ENCODE data around the gene NDUFB10. TPM values are rescaled to one million over a fixed set of nuclear protein-coding genes. Genes with fewer than 3 reads are reported as not detected.
A peak's percentile ranks its signal among the peaks of the same experiment; 100 is the strongest.

The NDUFB10 gene
- total RNA-seq, 1 experiment from 2014 or later = 305 TPM

DNA sequence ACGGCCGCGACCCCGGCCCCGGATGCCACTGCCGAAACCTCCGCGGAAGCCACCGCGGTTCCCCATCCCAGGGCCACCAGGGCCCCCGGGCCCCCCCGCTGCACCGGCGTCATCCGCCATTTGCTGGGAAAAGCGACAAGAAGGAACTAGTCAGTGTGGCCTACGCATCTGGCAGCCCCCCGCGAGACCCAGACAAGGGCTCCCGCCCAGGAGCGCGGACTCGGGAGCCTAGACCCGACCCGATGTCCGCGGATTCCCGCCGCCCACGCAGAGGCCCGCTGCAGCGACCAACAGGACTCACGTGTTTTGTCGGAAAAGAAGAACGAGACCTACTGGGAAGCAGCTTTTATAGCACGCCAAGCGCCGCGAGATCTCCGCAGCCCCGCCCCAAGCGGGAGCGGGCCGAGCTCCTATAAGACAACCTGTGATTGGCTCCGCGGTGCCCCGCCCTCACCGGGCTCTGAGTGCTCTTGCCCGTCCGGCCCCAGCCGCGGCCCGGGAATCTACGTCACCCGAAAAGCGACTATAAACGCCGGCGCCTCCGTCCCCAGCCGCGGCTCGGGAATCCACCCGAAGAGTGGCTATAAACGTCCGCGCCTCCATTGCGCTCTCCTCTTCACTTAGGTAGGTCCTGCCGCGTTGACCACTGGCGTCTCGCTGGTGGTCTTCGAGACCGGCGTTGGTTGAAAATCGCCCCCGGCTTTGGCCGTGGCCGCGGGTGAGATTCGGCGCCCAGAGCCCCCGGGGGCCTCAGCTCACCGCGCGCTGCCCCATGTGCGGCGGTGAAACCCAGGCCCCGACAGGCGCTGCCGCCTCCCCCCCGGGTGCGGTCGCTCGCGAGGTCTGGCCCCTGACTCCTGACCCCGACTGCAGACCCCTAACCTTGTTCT lies 5.4 kb downstream of the NDUFB10 start, which contains the start of gene RPS2:
Gene RPS2, minus strand, starts transcription at position 321 of the 890 bp plus-strand sequence. Its CDS starts 201 bp downstream, at position 120.
- peak; percentile 100 for DNase-seq
- Histone ChIP-seq H3K4me3 (ENCODE audit: insufficient read depth, low read depth, low read length) (peak within 1 kb of the TSS; percentile 97), H3K27me3 (ENCODE audit: control insufficient read depth, insufficient read depth, low read length) (no peaks in the 10 kb centered on the region), H3K36me3 (replicated peaks; ENCODE audit: control insufficient read depth, insufficient read depth, low read length) (peaks cover 23% of the 10 kb centered on the region)

DNA sequence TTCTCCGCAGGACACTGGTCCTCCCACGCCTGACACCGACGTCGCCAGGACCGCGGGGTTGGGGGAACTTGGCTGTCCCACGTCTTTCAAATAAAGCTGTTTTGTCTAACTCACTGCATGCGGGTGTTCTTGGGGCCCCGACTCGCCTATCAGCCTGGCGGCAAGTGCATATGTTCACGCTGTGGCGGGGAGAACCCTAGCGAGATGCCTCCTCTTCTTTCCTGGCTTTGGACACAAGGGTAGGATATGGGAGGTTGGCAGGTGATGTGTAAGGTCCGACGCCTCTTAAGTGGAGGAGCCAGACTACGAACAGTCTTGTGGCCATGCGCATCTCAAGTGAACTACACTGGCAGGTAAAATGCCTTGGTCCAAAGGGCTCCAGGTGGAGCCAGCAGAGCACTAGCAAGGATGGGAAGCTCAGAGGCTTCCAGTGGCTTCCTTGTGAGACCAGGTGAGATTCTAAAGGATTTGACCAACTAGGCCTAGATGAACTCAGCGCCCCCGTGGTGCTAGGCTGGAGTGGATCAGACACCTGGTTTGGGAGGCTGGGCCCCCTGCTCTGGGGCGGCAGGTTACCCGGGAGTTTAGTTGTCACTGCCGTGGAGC lies 6.2 kb downstream of the NDUFB10 start:
- DNase-seq = no peak
- Histone ChIP-seq H3K27me3 (ENCODE audit: control insufficient read depth, insufficient read depth, low read length) (no peaks in the 10 kb centered on the region), H3K4me3 (ENCODE audit: insufficient read depth, low read depth, low read length) (peak overlapping the region; percentile 97), H3K36me3 (replicated peaks; ENCODE audit: control insufficient read depth, insufficient read depth, low read length) (peaks cover 23% of the 10 kb centered on the region)

DNA sequence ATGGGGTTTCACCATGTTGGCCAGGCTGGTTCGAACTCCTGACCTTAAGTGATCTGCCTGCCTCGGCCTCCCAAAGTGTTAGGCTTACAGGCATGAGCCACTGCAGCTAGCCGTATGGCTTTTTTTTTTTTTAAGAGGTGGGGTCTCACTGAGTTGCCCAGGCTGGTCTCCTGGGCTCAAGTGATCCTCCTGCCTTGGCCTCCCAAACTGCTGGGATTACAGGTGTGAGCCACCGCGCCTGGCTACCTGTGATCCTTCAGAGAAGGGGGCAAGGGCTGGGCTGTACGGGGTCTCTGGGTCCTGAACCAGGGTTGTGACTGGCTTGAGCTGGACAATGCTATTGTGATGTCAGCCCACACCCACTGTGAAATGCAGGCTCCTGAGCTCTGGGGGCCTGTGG lies 7.1 kb downstream of the NDUFB10 start, which contains the start of gene RNF151:
Gene RNF151, plus strand, starts transcription at position 397 of the 400 bp plus-strand sequence. CDS start 26 bp downstream, outside the sequence.
- Histone ChIP-seq H3K27me3 (ENCODE audit: control insufficient read depth, insufficient read depth, low read length) (no peaks in the 10 kb centered on the region), H3K36me3 (replicated peaks; ENCODE audit: control insufficient read depth, insufficient read depth, low read length) (peaks cover 21% of the 10 kb centered on the region), H3K4me3 (ENCODE audit: insufficient read depth, low read depth, low read length) (peak within 1 kb of the TSS; percentile 97)
- DNase-seq = no peak

DNA sequence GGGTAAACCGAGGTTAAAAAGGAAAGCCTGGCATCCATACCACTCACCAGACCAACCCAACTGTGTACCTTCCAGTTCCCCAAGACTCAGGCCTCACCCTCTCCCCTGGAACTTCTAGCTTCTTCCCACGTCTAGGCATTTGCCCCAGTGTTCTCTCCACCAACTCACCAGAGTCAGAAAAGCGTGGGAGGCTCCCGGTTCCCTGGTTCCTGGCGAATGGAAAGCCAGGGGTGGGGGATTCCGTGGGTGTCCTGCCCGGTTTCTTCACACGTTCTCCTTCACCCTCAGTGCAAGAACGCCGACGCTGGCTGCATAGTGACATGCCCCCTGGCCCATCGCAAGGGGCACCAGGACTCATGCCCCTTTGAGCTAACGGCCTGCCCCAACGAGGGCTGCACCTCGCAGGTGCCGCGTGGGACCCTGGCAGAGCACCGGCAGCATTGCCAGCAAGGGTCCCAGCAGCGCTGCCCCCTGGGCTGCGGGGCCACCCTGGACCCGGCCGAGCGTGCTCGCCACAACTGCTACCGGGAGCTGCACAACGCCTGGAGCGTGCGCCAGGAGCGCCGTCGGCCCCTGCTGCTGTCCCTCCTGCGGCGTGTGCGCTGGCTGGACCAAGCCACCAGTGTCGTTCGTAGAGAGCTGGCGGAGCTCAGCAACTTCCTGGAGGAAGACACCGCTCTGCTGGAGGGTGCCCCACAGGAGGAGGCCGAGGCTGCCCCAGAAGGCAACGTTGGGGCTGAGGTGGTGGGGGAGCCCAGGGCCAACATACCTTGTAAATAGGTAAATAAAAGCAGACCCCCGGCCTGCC lies 9.0 kb downstream of the NDUFB10 start:
- H3K27me3 ChIP-seq (ENCODE audit: control insufficient read depth, insufficient read depth, low read length) = no peaks in the 10 kb centered on the region
- no peak for DNase-seq
- H3K4me3 ChIP-seq (ENCODE audit: insufficient read depth, low read depth, low read length) = no peak overlapping the region
- H3K36me3 ChIP-seq (replicated peaks; ENCODE audit: control insufficient read depth, insufficient read depth, low read length) = peaks cover 7% of the 10 kb centered on the region

DNA sequence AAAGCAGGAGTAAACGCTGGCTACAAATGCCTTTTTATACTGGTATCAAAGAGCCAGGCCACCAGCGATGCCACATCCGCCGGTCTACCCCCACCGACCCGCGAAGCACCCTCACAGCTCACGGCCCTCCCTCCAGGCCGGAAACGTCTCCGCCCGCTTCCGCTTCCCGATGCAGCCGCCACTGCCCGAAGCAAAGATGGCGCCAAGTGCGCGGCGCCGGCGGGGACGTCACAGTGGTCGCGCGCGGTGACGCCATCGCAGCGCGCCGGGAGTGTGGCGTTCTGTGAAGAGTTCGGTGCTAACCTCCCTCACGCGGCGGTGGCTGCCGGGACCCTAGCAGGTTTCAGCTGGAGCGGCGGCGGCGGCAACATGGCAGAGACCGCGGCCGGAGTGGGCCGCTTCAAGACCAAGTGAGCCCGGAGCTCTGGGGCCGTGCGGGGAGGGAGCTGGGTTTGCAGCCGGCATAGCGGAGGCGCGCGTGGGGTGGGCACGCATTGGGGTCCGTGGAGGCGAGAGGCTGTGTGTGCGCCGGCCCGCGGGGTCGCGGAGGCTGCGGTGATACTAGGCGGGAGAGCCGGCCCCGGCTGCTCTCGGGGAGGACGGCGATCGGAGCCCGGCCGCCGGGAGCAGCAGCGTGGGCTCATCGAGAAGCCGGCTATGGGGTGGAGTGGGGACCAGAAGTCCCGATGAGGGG lies 12.6 kb downstream of the NDUFB10 start, which contains the start of gene TBL3:
Gene TBL3, plus strand, starts transcription at position 258 of the 694 bp plus-strand sequence. Its CDS starts 112 bp downstream, at position 370.
- peaks cover 8% of the 10 kb centered on the region for H3K36me3 ChIP-seq (replicated peaks; ENCODE audit: control insufficient read depth, insufficient read depth, low read length)
- H3K27me3 ChIP-seq (ENCODE audit: control insufficient read depth, insufficient read depth, low read length) = no peaks in the 10 kb centered on the region
- peak within 1 kb of the TSS; percentile 97 for H3K4me3 ChIP-seq (ENCODE audit: insufficient read depth, low read depth, low read length)
- peak; percentile 99 for DNase-seq

DNA sequence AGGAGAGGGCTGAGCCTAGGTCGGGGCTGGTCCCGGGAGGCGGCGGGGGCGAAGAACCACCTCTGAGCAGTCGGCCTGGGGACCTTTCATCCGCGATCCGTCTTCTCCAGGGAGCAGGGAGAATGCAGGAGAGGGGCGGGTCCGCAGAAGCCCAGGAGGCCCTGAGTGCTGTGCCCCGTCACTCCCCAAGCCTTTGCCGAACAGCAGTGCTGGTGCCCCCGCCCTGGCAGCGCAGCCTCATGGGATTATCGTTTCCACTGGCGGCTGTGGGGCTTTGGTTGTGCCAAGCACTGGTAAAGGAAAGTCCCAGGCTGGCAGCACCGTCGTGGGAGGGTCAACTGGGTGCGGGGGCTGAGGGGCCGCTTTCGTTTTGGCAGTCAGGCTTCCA lies 13.1 kb downstream of the NDUFB10 start:
- H3K36me3 ChIP-seq (replicated peaks; ENCODE audit: control insufficient read depth, insufficient read depth, low read length) = peaks cover 9% of the 10 kb centered on the region
- H3K27me3 ChIP-seq (ENCODE audit: control insufficient read depth, insufficient read depth, low read length) = no peaks in the 10 kb centered on the region
- H3K4me3 ChIP-seq (ENCODE audit: insufficient read depth, low read depth, low read length) = peak overlapping the region; percentile 97
- peak; percentile 88 for DNase-seq

DNA sequence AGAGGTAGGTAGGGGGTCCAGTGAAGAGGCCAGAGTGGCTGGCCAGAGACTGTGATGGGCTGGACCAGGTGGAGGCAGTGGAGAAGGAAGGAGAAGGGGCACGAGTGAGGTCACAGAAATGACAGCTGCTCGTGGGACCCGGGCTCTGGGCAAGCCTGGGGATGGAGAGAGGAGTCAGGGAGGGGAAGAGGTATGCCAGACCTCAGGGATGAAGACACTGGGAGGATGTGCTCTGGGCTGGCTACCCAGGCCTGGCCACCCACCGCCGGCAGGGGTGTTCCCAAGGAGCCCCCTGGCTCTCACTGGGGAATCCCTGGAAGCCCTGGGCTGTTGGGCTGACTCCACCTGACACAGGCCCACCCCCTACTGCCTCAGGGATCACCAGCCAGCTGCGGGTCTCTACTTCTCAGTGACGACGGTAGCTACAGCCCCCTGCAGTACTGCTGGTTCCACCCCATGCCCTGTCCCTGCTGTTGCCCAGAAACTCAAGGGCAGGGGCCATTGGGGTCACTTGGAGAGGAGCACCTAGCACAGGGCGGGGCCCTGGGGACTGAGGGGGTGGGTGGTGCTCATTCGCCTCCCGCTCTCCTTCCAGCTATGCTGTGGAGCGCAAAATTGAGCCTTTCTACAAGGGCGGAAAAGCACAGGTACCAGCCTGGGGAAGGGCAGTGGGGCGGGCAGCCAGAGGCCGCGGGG lies 14.3 kb downstream of the NDUFB10 start:
- DNase-seq = no peak
- Histone ChIP-seq H3K36me3 (replicated peaks; ENCODE audit: control insufficient read depth, insufficient read depth, low read length) (peaks cover 9% of the 10 kb centered on the region), H3K27me3 (ENCODE audit: control insufficient read depth, insufficient read depth, low read length) (no peaks in the 10 kb centered on the region), H3K4me3 (ENCODE audit: insufficient read depth, low read depth, low read length) (no peak overlapping the region)

DNA sequence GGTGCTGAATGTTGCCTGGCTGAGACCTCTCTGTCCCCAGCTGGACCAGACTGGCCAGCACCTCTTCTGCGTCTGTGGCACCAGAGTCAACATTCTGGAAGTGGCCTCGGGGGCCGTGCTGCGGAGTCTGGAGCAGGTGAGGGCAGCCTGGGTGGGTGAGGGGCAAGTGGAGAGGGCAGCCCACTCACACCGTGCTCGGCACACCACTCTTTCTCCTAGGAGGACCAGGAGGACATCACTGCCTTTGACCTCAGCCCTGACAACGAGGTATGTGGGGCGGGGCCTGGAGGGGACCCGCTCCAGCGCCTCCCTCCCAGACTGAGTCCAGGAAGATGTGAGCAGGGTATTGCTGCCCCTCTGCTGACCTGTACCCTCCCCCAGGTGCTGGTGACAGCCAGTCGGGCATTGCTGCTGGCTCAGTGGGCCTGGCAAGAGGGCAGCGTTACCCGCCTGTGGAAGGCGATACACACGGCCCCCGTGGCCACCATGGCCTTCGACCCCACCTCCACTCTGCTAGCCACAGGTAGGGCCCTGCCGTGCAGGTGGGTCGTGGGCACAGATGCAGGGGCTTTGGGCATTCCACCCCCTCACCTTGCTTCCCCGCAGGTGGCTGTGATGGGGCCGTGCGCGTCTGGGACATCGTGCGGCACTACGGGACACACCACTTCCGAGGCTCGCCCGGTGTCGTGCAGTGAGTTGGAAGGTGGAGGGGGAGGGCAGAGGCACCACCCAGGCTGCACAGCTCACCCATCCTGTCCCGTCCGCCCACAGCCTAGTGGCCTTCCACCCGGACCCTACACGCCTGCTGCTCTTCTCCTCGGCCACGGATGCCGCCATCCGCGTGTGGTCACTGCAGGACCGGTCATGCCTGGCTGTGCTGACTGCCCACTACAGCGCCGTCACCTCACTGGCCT lies 15.1 kb downstream of the NDUFB10 start:
- Histone ChIP-seq H3K36me3 (replicated peaks; ENCODE audit: control insufficient read depth, insufficient read depth, low read length) (peaks cover 9% of the 10 kb centered on the region), H3K27me3 (ENCODE audit: control insufficient read depth, insufficient read depth, low read length) (peaks cover 2% of the 10 kb centered on the region; the same call in 1 of the 2 replicates)
- no peak for DNase-seq

DNA sequence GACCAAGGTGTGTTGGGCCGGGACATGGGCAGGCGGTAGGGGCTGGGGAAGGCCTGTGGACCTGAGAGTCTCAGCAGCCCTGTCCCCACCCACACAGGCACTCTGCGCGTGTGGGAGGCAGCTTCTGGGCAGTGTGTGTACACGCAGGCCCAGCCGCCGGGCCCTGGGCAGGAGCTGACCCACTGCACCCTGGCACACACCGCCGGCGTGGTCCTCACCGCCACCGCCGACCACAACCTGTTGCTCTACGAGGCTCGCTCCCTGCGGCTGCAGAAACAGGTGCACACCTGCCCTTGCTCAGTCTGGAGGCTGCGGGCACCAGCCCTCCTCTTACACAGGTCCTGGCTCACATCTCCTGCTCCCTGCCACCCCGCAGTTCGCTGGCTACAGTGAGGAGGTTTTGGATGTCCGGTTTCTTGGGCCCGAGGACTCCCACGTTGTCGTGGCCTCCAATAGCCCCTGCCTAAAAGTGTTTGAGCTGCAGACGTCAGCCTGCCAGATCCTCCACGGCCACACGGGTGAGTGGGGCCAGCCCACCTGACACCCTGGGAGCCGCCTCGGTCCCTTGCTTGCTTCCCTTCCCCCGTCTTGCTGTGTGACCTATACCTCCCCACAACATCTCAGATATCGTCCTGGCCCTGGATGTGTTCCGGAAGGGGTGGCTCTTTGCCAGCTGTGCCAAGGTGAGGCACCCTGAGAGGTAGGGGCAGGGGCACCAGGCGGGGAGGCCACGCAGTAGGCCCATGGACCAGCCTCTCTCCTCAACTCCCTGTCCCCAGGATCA lies 16.3 kb downstream of the NDUFB10 start:
- DNase-seq = no peak
- Histone ChIP-seq H3K36me3 (replicated peaks; ENCODE audit: control insufficient read depth, insufficient read depth, low read length) (peaks cover 9% of the 10 kb centered on the region), H3K4me3 (ENCODE audit: insufficient read depth, low read depth, low read length) (no peak overlapping the region), H3K27me3 (ENCODE audit: control insufficient read depth, insufficient read depth, low read length) (peaks cover 14% of the 10 kb centered on the region)

More for the DNA sequence above, 15.1 kb downstream of the NDUFB10 start:
- H3K4me3 ChIP-seq (ENCODE audit: insufficient read depth, low read depth, low read length) = no peak overlapping the region

DNA sequence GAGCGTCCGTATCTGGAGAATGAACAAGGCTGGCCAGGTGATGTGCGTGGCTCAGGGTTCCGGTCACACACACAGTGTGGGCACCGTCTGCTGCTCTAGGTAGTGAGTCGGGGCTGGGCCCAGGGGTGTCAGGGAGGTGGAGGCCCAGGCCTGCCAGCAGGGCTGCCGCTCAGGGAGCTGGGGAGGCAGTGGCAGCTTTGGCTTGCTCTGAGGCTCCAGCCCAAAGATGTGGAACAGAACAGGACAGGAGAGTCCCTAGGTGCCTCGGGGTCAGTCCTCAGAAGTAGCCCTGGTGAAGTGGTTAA lies 16.8 kb downstream of the NDUFB10 start:
- no peak overlapping the region for H3K4me3 ChIP-seq (ENCODE audit: insufficient read depth, low read depth, low read length)
- peaks cover 9% of the 10 kb centered on the region for H3K36me3 ChIP-seq (replicated peaks; ENCODE audit: control insufficient read depth, insufficient read depth, low read length)
- DNase-seq = no peak
- peaks cover 20% of the 10 kb centered on the region for H3K27me3 ChIP-seq (ENCODE audit: control insufficient read depth, insufficient read depth, low read length)

DNA sequence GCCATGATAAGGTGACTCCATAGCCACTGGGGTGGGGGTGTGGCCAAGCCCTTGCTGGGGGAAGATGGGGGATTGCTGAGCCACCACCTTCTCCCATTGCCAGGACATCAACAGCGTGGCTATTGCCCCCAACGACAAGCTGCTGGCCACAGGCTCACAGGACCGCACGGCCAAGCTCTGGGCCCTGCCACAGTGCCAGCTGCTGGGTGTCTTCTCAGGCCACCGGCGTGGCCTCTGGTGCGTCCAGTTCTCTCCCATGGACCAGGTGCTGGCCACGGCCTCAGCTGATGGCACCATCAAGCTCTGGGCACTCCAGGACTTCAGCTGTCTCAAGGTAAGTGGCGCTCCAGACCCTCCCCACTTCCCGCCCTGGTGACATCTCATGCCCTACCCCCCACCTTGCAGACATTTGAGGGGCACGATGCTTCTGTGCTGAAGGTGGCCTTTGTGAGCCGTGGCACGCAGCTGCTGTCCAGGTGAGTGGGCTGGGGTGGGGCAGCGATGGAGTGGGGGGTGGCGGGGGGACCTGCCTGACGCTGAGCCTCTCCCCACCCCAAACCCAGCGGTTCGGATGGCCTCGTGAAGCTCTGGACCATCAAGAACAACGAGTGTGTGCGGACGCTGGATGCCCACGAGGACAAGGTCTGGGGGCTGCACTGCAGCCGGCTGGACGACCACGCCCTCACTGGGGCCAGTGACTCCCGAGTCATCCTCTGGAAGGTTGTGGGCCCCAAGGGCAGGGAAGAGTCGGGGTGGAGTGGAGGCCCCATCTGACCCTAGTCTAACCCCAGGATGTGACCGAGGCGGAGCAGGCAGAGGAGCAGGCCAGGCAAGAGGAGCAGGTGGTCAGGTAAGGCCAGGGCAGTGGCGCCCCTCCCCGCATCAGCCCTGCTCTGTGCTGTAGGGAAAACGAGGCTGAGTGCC lies 17.9 kb downstream of the NDUFB10 start:
- DNase-seq = no peak
- H3K36me3 ChIP-seq (replicated peaks; ENCODE audit: control insufficient read depth, insufficient read depth, low read length) = peaks cover 9% of the 10 kb centered on the region
- no peak overlapping the region for H3K4me3 ChIP-seq (ENCODE audit: insufficient read depth, low read depth, low read length)
- peaks cover 30% of the 10 kb centered on the region for H3K27me3 ChIP-seq (ENCODE audit: control insufficient read depth, insufficient read depth, low read length)

Measured in H7 (cell line).